HepG2 (cell line): ENCODE measurements around the gene CDHR3. TPM values are rescaled to one million over a fixed set of nuclear protein-coding genes. Genes with fewer than 3 reads are reported as not detected.

Experiments used
- CCDC6 ChIP-seq: sonication (generic); formaldehyde crosslinking; IDR thresholded peaks from 2 replicates; pipeline ENCODE4 v1.8.1; 2022; ENCODE audit warnings: mild to moderate bottlenecking, missing genetic modification reagents, moderate library complexity
- ELF3 ChIP-seq: IDR thresholded peaks from 2 replicates; pipeline ENCODE4 v1.6.1; 2016; ENCODE audit warnings: missing genetic modification reagents, missing compliant biosample characterization
- HDAC2 ChIP-seq: sonication (generic); formaldehyde crosslinking; IDR thresholded peaks from 2 replicates; pipeline ENCODE4 v1.4.0; 2020; ENCODE audit warnings: missing genetic modification reagents
- PATZ1 ChIP-seq: sonication (generic); formaldehyde crosslinking; IDR thresholded peaks from 2 replicates; pipeline ENCODE4 v1.4.0; 2020; ENCODE audit warnings: missing genetic modification reagents
- STAT5B ChIP-seq: sonication (generic); formaldehyde crosslinking; IDR thresholded peaks from 2 replicates; pipeline ENCODE4 v1.4.0; 2020; ENCODE audit warnings: missing genetic modification reagents
- TBL1XR1 ChIP-seq: fragments of 150-350 bp; IDR thresholded peaks from 2 replicates; pipeline ENCODE4 v1.6.1; 2014; ENCODE audit warnings: borderline replicate concordance, low read length; ENCODE audit not compliant: partially characterized antibody
- TFDP2 ChIP-seq: sonication (generic); formaldehyde crosslinking; IDR thresholded peaks from 2 replicates; pipeline ENCODE4 v1.4.0; 2020; ENCODE audit warnings: missing genetic modification reagents
- ZNF567 ChIP-seq: sonication (generic); formaldehyde crosslinking; IDR thresholded peaks from 2 replicates; pipeline ENCODE4 v1.8.1; 2023; ENCODE audit warnings: mild to moderate bottlenecking, missing genetic modification reagents, borderline replicate concordance
- ZSCAN29 ChIP-seq: sonication (generic); formaldehyde crosslinking; conservative IDR thresholded peaks from 2 replicates; pipeline ENCODE4 v1.4.0; 2020; ENCODE audit warnings: mild to moderate bottlenecking, missing genetic modification reagents
- ZSCAN30 ChIP-seq: sonication (generic); formaldehyde crosslinking; IDR thresholded peaks from 2 replicates; pipeline ENCODE4 v1.5.0; 2020; ENCODE audit warnings: mild to moderate bottlenecking, missing genetic modification reagents
- polyA plus RNA-seq, 8 experiments: library from polyadenylated mRNA; depleted of rRNA in 3 of 8; stranded (reverse) in 7 of 8; unstranded in 1 of 8; fragments of >200 nt; fragmentation: Illumina TruSeq in 4 of 8; extraction: Trizol in 4 of 8; gene quantifications; 2 replicates each; pipeline versions ENCODE4 v1.2.1 to v1.2.3, GENCODE V29; 2011 to 2016; ENCODE audit warnings: low read depth in 4 of 8, missing spikeins in 1 of 8, mixed read lengths in 1 of 8; ENCODE audit not compliant: insufficient read depth in 1 of 8
- total RNA-seq, 5 experiments: library from RNA; depleted of rRNA; stranded (reverse); fragments of >200 nt; fragmentation: Illumina TruSeq; extraction: Trizol; gene quantifications; 2 replicates each; pipeline ENCODE4 v1.2.3, GENCODE V29; 2016; ENCODE audit warnings: low read depth in 1 of 5
- TF ChIP-seq, protein P1 (sequence below): sonication (generic); formaldehyde crosslinking; conservative IDR thresholded peaks from 2 replicates; pipeline ENCODE4 v1.8.0; 2022; ENCODE audit warnings: low read depth, missing genetic modification reagents
- TF ChIP-seq, protein P2 (sequence below): sonication (generic); formaldehyde crosslinking; IDR thresholded peaks from 2 replicates; pipeline ENCODE4 v1.8.0; 2022; ENCODE audit warnings: mild to moderate bottlenecking, missing genetic modification reagents, moderate library complexity
- TF ChIP-seq, protein P3 (sequence below): sonication (generic); formaldehyde crosslinking; IDR thresholded peaks from 2 replicates; pipeline ENCODE4 v1.5.0; 2020; ENCODE audit warnings: mild to moderate bottlenecking, missing genetic modification reagents, borderline replicate concordance

The CDHR3 gene
- total and polyA plus RNA-seq, 2 of the 13 experiments (the other 11 are each of a cell fraction or from before 2014, with no cell fraction given) = 6.5 to 11.8 TPM

GRCh38 chr7:106071999-106072714 lies 109.1 kb downstream of the CDHR3 start (continued):
- TF ChIP-seq ZSCAN30 (CRISPR knock-in tag) = no peak
- peak; percentile 18; the same call in 1 of the 2 replicates for TF ChIP-seq PATZ1 (CRISPR knock-in tag)
- TF ChIP-seq, protein P1, sequence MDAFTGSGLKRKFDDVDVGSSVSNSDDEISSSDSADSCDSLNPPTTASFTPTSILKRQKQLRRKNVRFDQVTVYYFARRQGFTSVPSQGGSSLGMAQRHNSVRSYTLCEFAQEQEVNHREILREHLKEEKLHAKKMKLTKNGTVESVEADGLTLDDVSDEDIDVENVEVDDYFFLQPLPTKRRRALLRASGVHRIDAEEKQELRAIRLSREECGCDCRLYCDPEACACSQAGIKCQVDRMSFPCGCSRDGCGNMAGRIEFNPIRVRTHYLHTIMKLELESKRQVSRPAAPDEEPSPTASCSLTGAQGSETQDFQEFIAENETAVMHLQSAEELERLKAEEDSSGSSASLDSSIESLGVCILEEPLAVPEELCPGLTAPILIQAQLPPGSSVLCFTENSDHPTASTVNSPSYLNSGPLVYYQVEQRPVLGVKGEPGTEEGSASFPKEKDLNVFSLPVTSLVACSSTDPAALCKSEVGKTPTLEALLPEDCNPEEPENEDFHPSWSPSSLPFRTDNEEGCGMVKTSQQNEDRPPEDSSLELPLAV = no peak
- TF ChIP-seq STAT5B (CRISPR knock-in tag) = no peak
- peak; percentile 61; the same call in 1 of the 2 replicates for TF ChIP-seq ZSCAN29
- peak; percentile 86 for TF ChIP-seq HDAC2
- TF ChIP-seq ELF3 (CRISPR knock-in tag) = no peak
- no peak for TF ChIP-seq TBL1XR1
- TF ChIP-seq TFDP2 (CRISPR knock-in tag) = 0 out of 2 replicates have a peak, but pooled peaks have one; percentile 22
- TF ChIP-seq CCDC6 = no peak
- no peak for TF ChIP-seq ZNF567 (CRISPR knock-in tag)
- TF ChIP-seq, protein P2, sequence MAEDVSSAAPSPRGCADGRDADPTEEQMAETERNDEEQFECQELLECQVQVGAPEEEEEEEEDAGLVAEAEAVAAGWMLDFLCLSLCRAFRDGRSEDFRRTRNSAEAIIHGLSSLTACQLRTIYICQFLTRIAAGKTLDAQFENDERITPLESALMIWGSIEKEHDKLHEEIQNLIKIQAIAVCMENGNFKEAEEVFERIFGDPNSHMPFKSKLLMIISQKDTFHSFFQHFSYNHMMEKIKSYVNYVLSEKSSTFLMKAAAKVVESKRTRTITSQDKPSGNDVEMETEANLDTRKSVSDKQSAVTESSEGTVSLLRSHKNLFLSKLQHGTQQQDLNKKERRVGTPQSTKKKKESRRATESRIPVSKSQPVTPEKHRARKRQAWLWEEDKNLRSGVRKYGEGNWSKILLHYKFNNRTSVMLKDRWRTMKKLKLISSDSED (CRISPR knock-in tag) = no peak
- TF ChIP-seq, protein P3, sequence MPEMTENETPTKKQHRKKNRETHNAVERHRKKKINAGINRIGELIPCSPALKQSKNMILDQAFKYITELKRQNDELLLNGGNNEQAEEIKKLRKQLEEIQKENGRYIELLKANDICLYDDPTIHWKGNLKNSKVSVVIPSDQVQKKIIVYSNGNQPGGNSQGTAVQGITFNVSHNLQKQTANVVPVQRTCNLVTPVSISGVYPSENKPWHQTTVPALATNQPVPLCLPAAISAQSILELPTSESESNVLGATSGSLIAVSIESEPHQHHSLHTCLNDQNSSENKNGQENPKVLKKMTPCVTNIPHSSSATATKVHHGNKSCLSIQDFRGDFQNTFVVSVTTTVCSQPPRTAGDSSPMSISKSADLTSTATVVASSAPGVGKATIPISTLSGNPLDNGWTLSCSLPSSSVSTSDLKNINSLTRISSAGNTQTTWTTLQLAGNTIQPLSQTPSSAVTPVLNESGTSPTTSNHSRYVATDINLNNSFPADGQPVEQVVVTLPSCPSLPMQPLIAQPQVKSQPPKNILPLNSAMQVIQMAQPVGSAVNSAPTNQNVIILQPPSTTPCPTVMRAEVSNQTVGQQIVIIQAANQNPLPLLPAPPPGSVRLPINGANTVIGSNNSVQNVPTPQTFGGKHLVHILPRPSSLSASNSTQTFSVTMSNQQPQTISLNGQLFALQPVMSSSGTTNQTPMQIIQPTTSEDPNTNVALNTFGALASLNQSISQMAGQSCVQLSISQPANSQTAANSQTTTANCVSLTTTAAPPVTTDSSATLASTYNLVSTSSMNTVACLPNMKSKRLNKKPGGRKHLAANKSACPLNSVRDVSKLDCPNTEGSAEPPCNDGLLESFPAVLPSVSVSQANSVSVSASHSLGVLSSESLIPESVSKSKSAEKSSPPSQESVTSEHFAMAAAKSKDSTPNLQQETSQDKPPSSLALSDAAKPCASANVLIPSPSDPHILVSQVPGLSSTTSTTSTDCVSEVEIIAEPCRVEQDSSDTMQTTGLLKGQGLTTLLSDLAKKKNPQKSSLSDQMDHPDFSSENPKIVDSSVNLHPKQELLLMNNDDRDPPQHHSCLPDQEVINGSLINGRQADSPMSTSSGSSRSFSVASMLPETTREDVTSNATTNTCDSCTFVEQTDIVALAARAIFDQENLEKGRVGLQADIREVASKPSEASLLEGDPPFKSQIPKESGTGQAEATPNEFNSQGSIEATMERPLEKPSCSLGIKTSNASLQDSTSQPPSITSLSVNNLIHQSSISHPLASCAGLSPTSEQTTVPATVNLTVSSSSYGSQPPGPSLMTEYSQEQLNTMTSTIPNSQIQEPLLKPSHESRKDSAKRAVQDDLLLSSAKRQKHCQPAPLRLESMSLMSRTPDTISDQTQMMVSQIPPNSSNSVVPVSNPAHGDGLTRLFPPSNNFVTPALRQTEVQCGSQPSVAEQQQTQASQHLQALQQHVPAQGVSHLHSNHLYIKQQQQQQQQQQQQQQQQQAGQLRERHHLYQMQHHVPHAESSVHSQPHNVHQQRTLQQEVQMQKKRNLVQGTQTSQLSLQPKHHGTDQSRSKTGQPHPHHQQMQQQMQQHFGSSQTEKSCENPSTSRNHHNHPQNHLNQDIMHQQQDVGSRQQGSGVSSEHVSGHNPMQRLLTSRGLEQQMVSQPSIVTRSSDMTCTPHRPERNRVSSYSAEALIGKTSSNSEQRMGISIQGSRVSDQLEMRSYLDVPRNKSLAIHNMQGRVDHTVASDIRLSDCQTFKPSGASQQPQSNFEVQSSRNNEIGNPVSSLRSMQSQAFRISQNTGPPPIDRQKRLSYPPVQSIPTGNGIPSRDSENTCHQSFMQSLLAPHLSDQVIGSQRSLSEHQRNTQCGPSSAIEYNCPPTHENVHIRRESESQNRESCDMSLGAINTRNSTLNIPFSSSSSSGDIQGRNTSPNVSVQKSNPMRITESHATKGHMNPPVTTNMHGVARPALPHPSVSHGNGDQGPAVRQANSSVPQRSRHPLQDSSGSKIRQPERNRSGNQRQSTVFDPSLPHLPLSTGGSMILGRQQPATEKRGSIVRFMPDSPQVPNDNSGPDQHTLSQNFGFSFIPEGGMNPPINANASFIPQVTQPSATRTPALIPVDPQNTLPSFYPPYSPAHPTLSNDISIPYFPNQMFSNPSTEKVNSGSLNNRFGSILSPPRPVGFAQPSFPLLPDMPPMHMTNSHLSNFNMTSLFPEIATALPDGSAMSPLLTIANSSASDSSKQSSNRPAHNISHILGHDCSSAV (CRISPR knock-in tag) = no peak
